ENCODE data around the gene GATA1. TPM values are rescaled to one million over a fixed set of nuclear protein-coding genes. Genes with fewer than 3 reads are reported as not detected.

The GATA1 gene
- total RNA-seq, 1 donor: not detected

- H3K4me3 ChIP-seq (ENCODE audit: insufficient read depth, low read length): no peak overlapping the region
- H4K20me1 ChIP-seq (ENCODE audit: insufficient read depth, low read length): no peaks in the 10 kb centered on the region
- no peak overlapping the region for H2AFZ ChIP-seq (ENCODE audit: low read length)
- no peak for DNase-seq (ENCODE audit: insufficient read length, low spot score, missing footprints)
- H3K27ac ChIP-seq (ENCODE audit: low read depth, low read length): no peak overlapping the region
- no peaks in the 10 kb centered on the region for H3K79me2 ChIP-seq (ENCODE audit: insufficient read depth, low read length)
- TF ChIP-seq CTCF (IDR thresholded peaks at IDR 0.05; ENCODE audit: extremely low read depth, low read depth, low read length): no peak
- no peaks in the 10 kb centered on the region for H3K27me3 ChIP-seq (ENCODE audit: insufficient read depth, low read length)
- no peak overlapping the region for H3K4me2 ChIP-seq (ENCODE audit: insufficient read depth, low read length)
- peaks cover 1% of the 10 kb centered on the region for H3K4me1 ChIP-seq (ENCODE audit: insufficient read depth, low read length)
- H3K9me3 ChIP-seq (ENCODE audit: low read depth, low read length): no peaks in the 10 kb centered on the region
- H3K36me3 ChIP-seq (ENCODE audit: insufficient read depth, low read length): no peaks in the 10 kb centered on the region
These were observed 44.6 kb upstream of the GATA1 start for GRCh38 chrX:48741834-48742233.

GRCh38 chrX:48745222-48745621 is 41.2 kb upstream of the GATA1 start:
- no peak for TF ChIP-seq CTCF (IDR thresholded peaks at IDR 0.05; ENCODE audit: extremely low read depth, low read depth, low read length)
- no peaks in the 10 kb centered on the region for H4K20me1 ChIP-seq (ENCODE audit: insufficient read depth, low read length)

GRCh38 chrX:48747415-48748016 is 38.9 kb upstream of the GATA1 start:
- Histone ChIP-seq H3K4me2 (ENCODE audit: insufficient read depth, low read length) (no peak overlapping the region), H3K36me3 (ENCODE audit: insufficient read depth, low read length) (no peaks in the 10 kb centered on the region), H3K79me2 (ENCODE audit: insufficient read depth, low read length) (no peaks in the 10 kb centered on the region), H3K27me3 (ENCODE audit: insufficient read depth, low read length) (peaks cover 2% of the 10 kb centered on the region), H3K9me3 (ENCODE audit: low read depth, low read length) (no peaks in the 10 kb centered on the region), H3K27ac (ENCODE audit: low read depth, low read length) (no peak overlapping the region), H3K4me1 (ENCODE audit: insufficient read depth, low read length) (no peaks in the 10 kb centered on the region), H3K4me3 (ENCODE audit: insufficient read depth, low read length) (no peak overlapping the region), H2AFZ (ENCODE audit: low read length) (no peak overlapping the region), H4K20me1 (ENCODE audit: insufficient read depth, low read length) (no peaks in the 10 kb centered on the region)
- no peak for TF ChIP-seq CTCF (IDR thresholded peaks at IDR 0.05; ENCODE audit: extremely low read depth, low read depth, low read length)
- no peak for DNase-seq (ENCODE audit: insufficient read length, low spot score, missing footprints)

More at GRCh38 chrX:48745222-48745621, 41.2 kb upstream of the GATA1 start:
- Histone ChIP-seq H2AFZ (ENCODE audit: low read length) (no peak overlapping the region), H3K27ac (ENCODE audit: low read depth, low read length) (no peak overlapping the region), H3K4me3 (ENCODE audit: insufficient read depth, low read length) (no peak overlapping the region), H3K79me2 (ENCODE audit: insufficient read depth, low read length) (no peaks in the 10 kb centered on the region), H3K4me1 (ENCODE audit: insufficient read depth, low read length) (no peaks in the 10 kb centered on the region), H3K9me3 (ENCODE audit: low read depth, low read length) (no peaks in the 10 kb centered on the region), H3K36me3 (ENCODE audit: insufficient read depth, low read length) (no peaks in the 10 kb centered on the region), H3K27me3 (ENCODE audit: insufficient read depth, low read length) (peaks cover 2% of the 10 kb centered on the region), H3K4me2 (ENCODE audit: insufficient read depth, low read length) (no peak overlapping the region)
- DNase-seq (ENCODE audit: insufficient read length, low spot score, missing footprints): no peak

- Histone ChIP-seq H3K27me3 (ENCODE audit: insufficient read depth, low read length) (peaks cover 2% of the 10 kb centered on the region), H3K4me2 (ENCODE audit: insufficient read depth, low read length) (no peak overlapping the region), H3K4me3 (ENCODE audit: insufficient read depth, low read length) (no peak overlapping the region), H3K27ac (ENCODE audit: low read depth, low read length) (no peak overlapping the region), H3K9me3 (ENCODE audit: low read depth, low read length) (no peaks in the 10 kb centered on the region), H3K79me2 (ENCODE audit: insufficient read depth, low read length) (no peaks in the 10 kb centered on the region), H4K20me1 (ENCODE audit: insufficient read depth, low read length) (no peaks in the 10 kb centered on the region), H2AFZ (ENCODE audit: low read length) (no peak overlapping the region), H3K36me3 (ENCODE audit: insufficient read depth, low read length) (no peaks in the 10 kb centered on the region), H3K4me1 (ENCODE audit: insufficient read depth, low read length) (no peaks in the 10 kb centered on the region)
- no peak for DNase-seq (ENCODE audit: insufficient read length, low spot score, missing footprints)
- no peak for TF ChIP-seq CTCF (IDR thresholded peaks at IDR 0.05; ENCODE audit: extremely low read depth, low read depth, low read length)
These were observed 37.2 kb upstream of the GATA1 start for GRCh38 chrX:48749182-48749581.
